Stimulated activated CD4-positive, alpha-beta T cell treated with anti-CD3 and anti-CD28 coated beads, TNF-alpha, amount 100 ng/mL, for 1 hour (primary cell): ENCODE results near the gene DHRS1.

Experiments
- DNase-seq, 3 donors: peaks; one replicate each; pipeline ENCODE4 v3.0.0-alpha.2; 2020; ENCODE audit warnings: low read depth in 3 of 3, low spot score in 1 of 3

DHRS1 gene

DNA sequence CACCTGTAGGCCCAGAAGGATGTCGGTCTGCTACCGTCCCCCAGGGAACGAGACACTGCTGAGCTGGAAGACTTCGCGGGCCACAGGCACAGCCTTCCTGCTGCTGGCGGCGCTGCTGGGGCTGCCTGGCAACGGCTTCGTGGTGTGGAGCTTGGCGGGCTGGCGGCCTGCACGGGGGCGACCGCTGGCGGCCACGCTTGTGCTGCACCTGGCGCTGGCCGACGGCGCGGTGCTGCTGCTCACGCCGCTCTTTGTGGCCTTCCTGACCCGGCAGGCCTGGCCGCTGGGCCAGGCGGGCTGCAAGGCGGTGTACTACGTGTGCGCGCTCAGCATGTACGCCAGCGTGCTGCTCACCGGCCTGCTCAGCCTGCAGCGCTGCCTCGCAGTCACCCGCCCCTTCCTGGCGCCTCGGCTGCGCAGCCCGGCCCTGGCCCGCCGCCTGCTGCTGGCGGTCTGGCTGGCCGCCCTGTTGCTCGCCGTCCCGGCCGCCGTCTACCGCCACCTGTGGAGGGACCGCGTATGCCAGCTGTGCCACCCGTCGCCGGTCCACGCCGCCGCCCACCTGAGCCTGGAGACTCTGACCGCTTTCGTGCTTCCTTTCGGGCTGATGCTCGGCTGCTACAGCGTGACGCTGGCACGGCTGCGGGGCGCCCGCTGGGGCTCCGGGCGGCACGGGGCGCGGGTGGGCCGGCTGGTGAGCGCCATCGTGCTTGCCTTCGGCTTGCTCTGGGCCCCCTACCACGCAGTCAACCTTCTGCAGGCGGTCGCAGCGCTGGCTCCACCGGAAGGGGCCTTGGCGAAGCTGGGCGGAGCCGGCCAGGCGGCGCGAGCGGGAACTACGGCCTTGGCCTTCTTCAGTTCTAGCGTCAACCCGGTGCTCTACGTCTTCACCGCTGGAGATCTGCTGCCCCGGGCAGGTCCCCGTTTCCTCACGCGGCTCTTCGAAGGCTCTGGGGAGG lies 11.3 kb upstream of the DHRS1 start, which contains the start of gene LTB4R:
LTB4R (plus strand) TSS at position 857 of the 959 bp plus-strand sequence. CDS start 4,150 bp downstream, outside the sequence.
- peak in 2 of 3 donors; percentile 24 to 40 for DNase-seq

DNA sequence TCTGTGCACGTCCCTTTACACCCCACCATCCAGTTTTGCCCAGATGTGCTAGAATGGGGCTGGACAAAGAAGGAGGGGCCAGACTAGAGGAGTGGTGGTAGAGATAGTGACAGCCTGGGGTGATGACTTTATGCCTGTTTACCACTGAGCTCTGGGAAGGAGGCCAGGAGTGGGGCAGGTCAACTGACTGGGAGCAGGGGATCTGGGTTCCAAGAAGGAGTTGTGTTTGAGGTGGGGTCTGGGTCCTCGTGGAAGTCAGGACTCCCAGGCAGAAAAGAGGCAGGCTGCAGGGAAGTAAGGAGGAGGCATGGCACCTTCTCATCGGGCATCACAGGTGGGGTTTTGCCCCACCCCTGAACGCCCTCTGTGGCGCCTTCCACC lies 10.7 kb upstream of the DHRS1 start:
- DNase-seq, result no peak

DNA sequence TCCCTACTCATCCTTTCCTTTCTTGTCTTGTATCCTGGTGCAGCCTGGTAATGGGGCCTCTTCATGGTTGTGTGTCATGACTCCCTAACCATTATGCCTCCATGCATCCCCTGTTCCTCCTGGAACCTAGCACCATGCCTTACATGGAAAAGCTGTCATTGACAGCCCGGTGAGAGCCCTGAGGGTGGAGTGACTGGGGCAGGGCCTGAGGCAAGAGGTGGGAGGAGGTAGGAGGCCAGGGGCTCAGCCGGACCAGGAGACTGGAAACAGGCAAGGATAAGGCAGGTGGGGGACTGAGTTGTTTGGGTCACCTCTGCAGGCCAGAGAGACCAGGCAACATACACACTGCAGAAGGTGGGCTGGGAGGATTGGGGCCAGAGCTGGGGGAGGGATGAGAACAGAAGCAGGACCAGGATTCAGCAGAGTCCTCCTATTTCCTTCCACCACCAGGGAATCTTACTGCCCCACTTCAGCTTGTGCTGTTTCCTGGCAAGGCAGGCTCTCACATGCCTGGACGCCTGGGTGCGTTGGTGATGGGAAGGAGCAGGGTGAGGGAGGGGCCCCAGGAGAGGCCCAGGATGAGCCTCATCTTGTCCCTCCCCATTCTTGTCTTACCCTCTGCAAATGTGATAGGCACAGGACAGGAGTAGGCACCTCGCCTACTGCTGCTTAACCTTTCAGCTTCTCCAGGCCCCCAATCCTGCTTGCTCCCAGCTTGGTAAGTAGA lies 10.1 kb upstream of the DHRS1 start, which contains the start of gene LTB4R2:
LTB4R2 (plus strand) TSS at position 603 of the 727 bp plus-strand sequence. CDS start 525 bp downstream, outside the sequence.
- no peak for DNase-seq

DNA sequence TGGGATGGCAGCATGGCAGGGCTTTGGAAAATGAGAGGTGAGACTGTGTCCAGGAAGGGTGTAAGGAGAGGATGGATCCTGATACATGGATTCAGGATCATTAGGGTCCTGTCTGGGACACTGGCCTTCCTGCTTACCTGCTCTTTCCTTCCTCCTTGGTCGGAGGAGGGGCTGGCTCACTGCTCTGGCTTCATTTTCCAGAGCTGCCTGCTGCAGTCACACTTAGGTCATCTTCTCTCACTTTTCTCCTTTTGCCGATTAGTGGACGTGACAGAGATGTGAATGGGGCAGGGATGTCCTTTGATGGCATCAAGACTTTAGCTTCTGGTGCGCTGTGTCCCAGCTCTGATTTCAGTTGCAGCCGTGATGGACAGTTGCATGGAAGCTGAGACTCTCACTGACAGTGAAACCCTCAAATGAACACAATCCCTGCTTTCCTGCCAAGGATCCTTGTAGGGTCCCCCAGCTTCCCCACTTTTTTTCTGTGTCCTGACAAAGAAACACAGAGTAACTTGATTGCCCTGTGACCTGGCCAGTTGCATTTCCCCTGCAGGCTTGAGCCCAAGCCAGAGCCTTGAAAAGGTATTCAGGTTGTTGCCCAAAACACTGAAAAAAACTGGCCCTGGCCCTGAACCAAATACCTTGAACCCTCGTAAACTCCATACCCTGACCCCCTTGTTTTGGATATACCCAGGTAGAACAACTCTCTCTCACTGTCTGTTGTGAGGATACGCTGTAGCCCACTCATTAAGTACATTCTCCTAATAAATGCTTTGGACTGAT lies 9.0 kb upstream of the DHRS1 start:
- DNase-seq, result no peak

DNA sequence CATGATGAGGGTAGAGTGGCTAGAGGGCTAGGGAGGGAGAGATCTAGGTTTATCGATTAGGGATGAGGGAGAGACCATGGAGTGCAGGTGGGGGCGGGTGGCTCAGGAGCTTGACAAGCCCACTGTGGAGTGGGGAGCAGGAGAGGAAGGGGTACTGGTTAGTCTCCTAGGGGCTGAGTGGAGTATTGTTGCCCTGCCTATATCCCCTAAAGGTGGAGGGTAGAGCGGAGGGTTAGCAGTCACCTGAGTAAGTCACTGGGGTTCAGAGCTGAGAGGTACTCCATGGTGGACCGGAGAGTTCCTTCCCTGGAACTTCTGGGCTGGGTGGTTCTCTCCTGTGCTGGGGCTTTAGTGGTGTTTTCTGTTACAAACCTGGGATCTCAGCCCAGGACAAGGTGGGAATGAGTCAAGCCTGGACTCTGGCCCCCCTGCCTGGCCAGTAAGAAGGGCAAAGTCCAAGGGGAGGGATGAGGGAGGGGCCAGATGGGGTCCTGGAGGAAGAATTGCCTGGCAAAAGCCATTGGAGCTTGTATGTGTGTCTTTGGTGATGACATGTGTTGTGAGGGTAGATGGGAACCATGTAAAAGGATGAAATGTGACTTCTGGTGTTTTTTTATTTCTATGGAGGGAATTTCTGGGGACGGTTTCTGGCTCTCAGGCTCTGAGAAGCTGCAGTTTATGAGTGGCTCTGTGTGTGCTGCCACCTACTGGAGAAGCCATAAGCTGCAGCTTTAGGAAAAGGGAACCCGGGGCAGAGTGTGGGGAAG lies 8.2 kb upstream of the DHRS1 start, which contains the start of gene CIDEB:
CIDEB (minus strand) TSS at position 403 of the 767 bp plus-strand sequence; CDS start at position 284, 119 bp downstream.
- DNase-seq, result peak in 1 of 3 donors; percentile 35

DNA sequence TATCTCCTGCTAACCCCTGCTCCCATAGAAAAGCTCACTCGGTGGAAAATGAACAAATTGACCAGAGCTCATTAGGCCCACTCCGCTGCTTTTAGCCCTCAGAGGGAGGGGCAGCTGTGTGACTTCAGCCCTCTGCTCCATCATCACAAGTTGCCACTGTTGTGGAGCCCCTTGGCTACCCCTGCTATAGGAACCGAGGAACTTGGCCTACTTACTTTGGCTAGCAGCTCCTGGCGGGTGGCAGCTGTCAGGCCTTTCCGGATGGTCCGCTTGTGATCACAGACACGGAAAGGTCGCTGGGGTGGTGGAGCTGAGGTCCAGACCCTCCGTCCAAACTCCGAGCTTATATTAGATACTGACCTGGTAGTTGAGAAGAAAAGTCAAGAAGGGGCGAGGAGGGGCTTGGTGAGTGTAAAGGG lies 7.6 kb upstream of the DHRS1 start:
- DNase-seq, result no peak

DNA sequence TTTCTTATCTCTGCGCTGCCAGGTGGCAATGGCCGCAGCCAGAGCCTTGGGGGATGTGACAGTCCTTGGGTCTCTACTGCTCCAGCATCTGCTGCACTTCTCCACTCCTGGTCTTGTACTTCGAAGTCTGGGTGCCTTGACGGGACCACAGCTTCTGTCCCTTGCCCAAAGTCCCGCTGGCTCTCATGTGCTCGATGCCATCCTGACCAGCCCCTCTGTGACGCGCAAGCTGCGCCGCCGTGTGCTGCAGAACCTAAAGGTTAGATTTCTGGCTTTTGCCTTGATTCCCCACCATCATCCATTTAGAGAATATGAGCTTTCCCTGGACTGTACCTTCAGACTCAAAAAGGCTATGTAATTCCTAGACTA lies 4.4 kb upstream of the DHRS1 start:
- DNase-seq, result no peak

DNA sequence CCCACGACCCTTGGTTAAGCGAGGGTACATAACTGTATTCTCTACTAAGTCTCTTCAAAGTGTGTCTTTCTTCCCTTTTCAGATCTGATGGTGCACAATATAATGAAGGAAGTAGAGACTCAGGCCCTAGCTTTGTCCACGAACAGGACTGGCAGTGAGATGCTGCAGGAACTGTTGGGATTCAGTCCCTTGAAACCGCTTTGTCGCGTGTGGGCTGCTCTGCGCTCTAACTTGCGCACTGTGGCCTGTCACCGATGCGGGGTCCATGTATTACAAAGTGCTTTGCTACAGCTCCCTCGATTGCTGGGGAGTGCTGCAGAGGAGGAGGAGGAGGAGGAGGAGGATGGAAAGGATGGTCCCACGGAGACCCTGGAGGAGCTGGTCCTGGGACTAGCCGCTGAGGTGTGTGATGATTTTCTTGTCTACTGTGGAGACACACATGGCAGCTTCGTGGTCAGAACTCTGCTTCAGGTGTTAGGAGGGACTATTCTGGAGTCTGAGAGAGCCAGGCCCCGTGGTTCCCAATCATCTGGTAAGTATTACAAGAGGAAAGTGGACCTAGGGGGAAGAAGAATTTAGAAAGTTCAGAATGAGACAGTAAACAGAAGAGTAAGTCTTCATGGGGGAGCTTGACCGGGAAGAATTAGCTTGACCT lies 873 bp upstream of the DHRS1 start:
- no peak for DNase-seq

DNA sequence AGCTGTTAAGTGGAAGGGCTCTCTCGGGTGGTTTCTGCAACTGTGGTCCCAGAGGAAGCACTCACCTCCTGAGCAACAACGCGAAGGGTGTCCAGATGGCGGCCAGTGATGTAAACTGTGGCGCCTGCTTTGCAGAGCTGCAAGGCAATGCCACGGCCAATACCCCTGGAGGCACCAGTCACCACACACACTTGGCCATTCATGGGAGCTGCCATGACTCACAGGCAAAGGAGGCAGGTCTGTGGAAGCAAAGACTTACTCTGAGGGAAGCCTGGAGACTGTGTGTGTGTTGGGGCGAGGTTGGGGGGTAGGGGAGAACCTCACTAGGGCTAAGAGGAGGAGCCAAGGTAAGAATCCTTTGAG lies 707 bp downstream of the DHRS1 start:
- DNase-seq, result no peak

DNA sequence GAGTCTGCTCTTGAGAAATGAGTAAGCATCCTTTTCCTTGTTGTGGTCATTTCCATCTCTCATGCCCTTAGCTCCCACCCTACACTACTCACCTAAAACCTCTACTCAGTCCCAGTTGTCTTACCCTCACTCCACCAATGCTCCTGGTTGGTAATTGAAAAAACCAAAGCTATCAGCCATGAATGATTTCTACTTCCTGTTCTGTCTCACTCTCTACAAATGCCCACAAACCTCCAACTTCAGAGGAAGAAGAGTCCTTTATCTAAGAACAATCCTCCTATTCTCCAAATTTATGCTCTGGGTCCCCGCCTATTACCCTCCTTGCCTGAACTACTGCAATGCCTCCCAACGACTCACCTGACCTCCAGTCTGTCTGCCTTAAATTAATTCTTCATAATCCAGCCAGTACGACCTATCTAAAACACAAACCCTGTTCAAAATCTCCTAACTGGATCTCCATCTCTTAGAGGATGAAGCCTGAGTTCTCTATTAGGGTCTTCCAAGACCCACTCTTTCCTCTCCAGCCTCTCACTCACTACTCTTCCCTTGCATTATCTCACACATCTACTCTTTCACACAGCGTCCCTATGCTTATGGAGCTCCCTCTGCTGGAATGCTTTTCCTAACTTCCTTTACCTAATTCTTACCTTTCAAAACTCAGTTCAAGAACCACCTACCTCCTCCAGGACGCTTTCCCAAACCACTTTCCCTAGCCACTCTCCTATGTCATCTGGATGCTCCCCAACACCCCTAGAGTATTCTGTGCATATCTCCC lies 2.2 kb downstream of the DHRS1 start:
- DNase-seq, result no peak

DNA sequence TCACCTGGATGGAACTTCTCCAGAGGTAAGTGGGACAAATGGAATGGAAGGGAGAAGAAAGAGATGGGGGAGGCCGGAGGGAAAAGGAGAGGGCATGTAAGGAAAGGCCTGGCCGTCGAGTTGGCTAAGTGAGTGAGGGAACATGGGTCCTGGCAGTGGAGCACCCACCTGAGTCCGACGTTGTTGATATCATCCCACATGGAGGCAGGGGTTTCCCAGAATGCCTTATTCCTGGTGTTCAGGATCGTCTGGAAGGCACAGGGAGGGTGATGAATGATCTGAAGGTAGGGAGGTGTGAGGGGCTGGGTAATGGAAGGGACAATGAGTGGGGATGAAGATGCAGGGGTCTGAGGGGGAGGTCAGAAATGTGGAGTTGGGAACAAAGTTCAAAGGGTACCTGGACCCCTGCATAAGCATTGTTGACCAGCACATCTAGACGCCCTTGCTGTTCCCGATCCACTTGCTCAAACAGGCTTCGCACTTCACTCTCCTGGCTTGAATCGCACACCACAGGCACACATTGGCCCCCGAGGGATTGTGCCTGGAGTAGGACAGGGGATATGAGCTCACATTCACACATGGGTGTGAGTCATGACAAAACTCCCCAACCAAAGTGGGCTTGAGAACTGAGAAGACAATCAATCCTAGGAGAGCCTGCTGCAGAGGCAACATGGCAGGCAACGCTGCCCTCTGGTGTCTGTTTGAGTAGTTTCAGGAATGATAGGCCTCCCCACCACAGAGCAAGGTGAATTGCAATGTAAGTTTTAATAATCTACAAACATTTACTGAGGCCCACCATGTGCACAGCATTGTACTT lies 3.0 kb downstream of the DHRS1 start:
- DNase-seq, result peak in 2 of 3 donors; percentile 45 to 49

DNA sequence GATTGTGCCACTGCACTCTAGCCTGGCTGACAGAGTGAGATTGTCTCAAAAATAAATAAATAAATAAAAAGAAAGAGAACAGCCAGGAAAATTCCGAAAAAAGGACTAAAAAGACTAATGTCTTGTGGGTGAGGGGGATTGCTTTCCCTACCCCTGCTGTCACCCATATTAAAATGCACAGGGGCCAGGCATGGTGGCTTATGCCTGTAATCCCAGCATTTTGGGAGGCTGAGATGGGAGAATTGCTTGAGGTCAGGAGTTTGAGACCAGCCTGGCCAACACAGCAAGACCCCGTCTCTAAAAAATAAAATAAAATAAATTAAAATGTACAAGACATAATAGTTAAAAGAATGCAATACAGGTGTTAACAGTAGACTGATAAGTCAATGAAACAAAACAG lies 6.1 kb downstream of the DHRS1 start:
- no peak for DNase-seq

DNA sequence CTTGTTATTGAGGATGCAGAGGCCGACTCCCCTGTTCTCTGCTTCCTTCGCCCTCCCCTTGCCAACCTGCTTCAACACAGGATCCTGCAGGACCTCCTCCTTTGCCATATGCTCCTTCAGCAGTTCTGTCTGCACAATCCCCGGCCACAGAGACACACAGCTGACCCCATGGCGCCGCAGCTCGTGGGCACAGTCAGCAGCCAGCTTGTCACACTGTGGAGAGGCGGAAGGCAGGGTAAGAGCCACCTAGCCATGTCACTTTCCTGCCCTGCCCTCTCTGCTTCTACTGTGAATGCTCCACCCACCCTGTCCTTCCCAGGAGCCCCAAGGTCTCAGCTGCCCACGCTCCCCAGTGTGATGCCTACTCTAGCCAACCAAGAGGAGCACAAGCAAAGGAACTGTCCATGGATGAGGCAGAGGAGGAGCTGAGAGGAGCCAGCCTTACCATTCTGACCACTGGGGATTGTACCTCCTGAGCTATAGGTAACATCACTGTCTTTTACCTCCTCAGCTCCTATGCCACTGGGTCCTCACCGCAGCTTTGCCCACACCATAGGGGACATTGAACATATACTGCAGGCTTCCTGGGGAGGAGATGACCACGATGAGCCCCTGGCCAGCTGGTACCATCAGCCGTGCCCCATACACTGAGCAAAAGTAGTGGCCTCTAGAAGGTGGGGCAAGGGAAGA lies 7.3 kb downstream of the DHRS1 start:
- DNase-seq, result no peak

DNA sequence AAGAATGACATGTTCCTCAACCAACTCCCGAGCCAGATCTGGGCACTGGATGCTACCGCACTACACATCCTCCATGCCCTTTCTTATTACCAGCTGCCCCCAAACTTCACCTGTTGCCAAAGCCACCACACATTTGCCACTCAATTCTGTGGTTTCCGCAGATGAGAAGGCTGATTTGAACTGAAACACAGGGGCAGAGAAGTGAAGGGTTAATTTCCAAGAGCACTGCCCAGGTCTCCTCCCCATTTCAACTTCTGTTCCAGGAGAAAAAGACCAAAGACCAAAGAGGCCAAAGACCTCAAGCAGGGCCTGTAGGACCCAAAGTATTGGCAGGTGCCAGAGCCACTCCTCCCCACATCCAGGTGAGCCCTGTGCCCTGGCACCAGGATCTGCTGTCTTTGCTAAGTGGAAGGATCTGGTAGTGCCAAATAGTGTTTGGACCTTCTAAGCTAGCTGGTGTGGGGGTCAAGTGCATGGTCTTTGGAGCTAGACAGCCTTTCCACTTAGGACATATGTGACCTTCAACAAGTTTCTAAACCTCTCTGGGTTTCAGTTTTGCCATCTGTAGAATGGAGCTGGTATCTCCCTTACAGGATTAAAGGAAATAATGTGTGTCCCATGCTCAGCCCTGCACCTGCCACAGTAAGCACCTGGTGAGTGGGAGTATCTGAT lies 8.0 kb downstream of the DHRS1 start:
- no peak for DNase-seq

DNA sequence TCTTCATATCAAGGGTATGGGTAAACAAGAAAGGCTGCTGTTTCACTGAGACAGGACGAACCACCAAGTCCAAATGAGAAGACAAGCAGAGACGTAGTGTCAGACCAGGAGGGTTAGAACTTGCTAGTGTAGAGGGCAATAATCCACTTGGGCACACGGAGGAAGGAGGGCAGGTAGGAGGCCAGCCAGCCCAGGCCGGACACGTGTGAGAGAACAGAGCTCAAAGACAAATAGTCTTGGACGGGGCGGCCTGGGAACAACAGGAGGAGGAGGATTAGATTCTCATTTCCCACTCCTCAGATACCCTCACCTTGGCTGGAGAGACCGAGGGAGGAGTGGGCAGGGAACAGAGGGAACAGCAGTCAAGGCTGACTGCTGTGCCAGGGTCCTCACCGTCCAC lies 8.8 kb downstream of the DHRS1 start:
- no peak for DNase-seq

DNA sequence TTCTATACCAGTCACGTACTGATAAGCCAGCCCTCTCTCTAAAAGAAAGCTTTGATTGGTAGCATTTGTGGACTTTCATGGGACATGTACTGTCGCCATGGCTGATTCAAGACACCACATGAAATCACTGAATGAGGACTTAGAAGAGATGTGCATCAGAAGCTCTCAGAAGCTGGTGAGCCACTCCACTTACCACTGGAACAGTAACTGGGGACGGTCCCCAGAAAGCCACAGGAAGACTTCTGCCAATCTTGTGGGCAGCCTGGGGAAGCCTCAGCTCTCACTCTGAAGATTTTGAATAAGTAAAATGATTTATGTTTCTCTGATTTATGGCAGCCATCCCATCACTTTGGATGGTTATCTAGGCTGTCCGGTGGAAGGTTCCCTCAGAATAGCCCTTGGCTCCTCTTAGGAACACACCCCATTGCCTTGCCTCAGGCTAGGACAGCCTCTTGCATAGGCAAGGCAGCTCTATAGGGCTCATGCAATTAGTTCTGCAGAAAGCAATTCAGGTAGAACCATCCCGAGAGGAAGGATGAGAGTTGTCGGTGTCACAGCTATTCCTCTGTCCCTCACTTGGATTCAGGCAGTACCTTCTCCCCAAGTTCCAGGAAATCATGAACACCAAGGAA lies 9.8 kb downstream of the DHRS1 start:
- DNase-seq, result no peak

DNA sequence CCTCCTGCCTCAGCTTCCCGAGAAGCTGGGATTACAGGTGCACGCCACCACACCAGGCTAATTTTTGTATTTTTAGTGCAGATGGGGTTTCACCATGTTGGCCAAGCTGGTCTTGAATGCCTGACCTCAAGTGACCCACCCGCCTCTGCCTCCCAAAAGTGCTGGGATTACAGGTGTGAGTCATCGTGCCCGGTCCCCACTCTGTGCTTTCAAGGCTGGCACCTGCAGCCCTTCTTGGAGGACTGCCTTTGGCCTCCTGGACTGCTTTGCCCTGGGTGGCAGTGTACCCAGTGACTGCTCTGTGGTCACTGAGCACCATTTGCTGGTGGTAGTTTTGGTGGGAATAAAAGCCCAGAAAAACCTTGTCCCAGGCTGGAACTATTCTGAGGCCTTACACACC lies 12.6 kb downstream of the DHRS1 start:
- no peak for DNase-seq
